Activated T-helper 1 cell treated with Interleukin-2 at 50 U/mL for 16 hours (primary cell): ENCODE measurements around the gene MUSTN1.

Experiments used
- DNase-seq: peaks from one replicate; pipeline ENCODE4 v3.0.0-alpha.2; 2020; ENCODE audit warnings: low read depth

The MUSTN1 gene

DNA sequence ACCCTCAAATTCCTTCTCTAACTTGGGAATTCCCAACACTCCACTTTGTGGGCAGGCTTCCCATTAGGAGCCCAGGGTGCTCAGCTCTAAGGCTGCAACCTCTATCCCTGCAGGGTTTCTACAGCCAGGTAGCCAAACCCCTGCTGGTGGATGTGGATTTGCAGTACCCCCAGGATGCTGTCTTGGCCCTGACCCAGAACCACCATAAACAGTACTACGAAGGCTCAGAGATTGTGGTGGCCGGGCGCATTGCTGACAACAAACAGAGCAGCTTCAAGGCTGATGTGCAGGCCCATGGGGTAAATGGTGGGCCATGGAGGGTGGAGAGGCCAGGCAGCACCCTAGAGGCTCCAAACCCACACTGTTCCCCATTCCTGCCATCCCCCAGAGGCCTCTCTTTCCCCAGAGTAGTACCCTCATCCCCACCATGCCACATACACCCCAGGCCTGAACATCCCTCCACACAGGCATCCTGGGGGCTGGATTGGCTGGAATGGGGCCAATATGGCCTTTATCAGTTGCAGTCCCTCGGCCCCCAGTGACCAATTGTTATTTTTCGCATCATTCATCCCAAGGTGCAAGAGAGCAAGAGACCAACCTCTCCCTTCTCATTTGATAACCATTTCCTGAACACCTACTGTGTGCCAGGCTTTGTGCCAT lies 49.8 kb downstream of the MUSTN1 start:
- DNase-seq = no peak

DNA sequence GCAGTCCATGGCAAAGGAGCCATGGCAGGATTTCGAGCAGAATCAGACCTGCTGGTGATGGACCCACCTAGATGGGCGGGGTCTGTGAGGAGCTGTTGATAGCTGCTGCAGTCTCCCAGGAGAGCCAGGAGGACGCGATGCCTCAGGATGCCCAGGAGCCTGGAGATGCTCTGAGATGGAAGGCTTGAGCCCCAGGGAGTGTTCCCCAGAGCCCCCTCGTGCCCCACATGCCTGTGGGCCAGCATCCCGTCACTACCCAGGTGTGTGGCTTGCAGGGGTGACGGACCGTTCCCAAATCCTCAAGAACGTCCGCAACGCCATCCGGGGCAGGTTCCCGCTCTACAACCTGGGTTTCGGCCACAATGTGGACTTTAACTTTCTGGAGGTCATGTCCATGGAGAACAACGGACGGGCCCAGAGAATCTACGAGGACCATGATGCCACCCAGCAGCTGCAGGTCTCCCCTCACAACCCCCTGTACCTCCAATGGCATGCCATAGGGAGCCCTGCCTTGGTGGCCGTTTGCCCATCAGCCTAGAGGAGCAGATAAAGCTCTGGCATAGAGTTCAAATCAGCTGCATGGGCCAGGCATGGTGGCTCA lies 50.7 kb downstream of the MUSTN1 start:
- no peak for DNase-seq

DNA sequence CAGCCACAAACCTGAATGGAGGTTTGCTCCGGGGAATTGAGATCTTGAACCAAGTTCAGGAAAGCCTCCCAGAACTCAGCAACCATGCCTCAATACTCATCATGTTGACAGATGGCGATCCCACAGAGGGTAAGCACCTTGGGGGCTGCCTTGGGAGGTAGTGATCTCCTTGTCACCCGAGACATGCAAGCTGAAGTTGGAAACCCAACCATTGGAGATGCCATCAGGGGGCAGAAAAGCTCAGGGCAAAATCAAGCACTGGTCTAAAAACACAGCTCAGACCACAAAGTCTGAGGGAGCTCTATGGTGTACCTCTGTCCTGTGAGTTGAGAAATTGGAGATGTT lies 51.6 kb downstream of the MUSTN1 start:
- no peak for DNase-seq
